GM12878 (cell line): ENCODE data around the gene ZNF668. TPM values are rescaled to one million over a fixed set of nuclear protein-coding genes. Genes with fewer than 3 reads are reported as not detected.

Source experiments
- BACH1 ChIP-seq: fragments of 450-650 bp; IDR thresholded peaks from 2 replicates; pipeline ENCODE4 v1.6.1; 2017; ENCODE audit warnings: mild to moderate bottlenecking, borderline replicate concordance
- CBFB ChIP-seq: IDR thresholded peaks from 2 replicates; pipeline ENCODE4 v1.6.1; 2016; ENCODE audit warnings: antibody characterized with exemption, low read depth
- CHD4 ChIP-seq: fragments of 200-600 bp; sonication (generic); IDR thresholded peaks from 2 replicates; pipeline ENCODE4 v1.6.1; 2016; ENCODE audit warnings: mild to moderate bottlenecking
- CREM ChIP-seq: IDR thresholded peaks from 2 replicates; pipeline ENCODE4 v1.6.1; 2014; ENCODE audit warnings: antibody characterized with exemption, low read depth
- EZH2 ChIP-seq: IDR thresholded peaks from 2 replicates; pipeline ENCODE4 v1.6.1; 2012; ENCODE audit warnings: low read depth, mild to moderate bottlenecking, control low read depth, inconsistent platforms, low read length, borderline replicate concordance; ENCODE audit not compliant: control insufficient read depth
- JUND ChIP-seq: IDR thresholded peaks from 2 replicates; pipeline ENCODE4 v1.6.1; 2012; ENCODE audit warnings: low read depth, mild to moderate bottlenecking, low read length, improper control_type of control experiment, moderate library complexity
- LARP7 ChIP-seq: fragments of 450-650 bp; IDR thresholded peaks from 2 replicates; pipeline ENCODE4 v1.6.1; 2017; ENCODE audit warnings: mild to moderate bottlenecking
- MTA3 ChIP-seq: IDR thresholded peaks from 2 replicates; pipeline ENCODE4 v1.6.1; 2012; ENCODE audit warnings: low read length, inconsistent platforms, borderline replicate concordance
- NR2C1 ChIP-seq: fragments of 450-650 bp; IDR thresholded peaks from 2 replicates; pipeline ENCODE4 v1.6.1; 2017; ENCODE audit warnings: antibody characterized with exemption, mild to moderate bottlenecking, moderate library complexity
- NR2F1 ChIP-seq: fragments of 450-650 bp; conservative IDR thresholded peaks from 2 replicates; pipeline ENCODE4 v1.6.1; 2017; ENCODE audit warnings: mild to moderate bottlenecking
- NRF1 ChIP-seq: conservative IDR thresholded peaks from 2 replicates; pipeline ENCODE4 v1.6.1; 2011; ENCODE audit warnings: mild to moderate bottlenecking, low read depth, low read length, improper control_type of control experiment
- POLR2A ChIP-seq: IDR thresholded peaks from 2 replicates; pipeline ENCODE4 v1.6.1; 2011; ENCODE audit warnings: low read depth, mild to moderate bottlenecking, low read length
- POLR2AphosphoS2 ChIP-seq: IDR thresholded peaks from 2 replicates; pipeline ENCODE4 v1.6.1; 2011; ENCODE audit warnings: low read depth, mild to moderate bottlenecking, low read length, improper control_type of control experiment, moderate library complexity
- RAD51 ChIP-seq: fragments of 450-650 bp; IDR thresholded peaks from 2 replicates; pipeline ENCODE4 v1.6.1; 2016; ENCODE audit warnings: moderate library complexity, mild to moderate bottlenecking, inconsistent platforms
- RBBP5 ChIP-seq: fragments of 200-600 bp; sonication (generic); conservative IDR thresholded peaks from 2 replicates; pipeline ENCODE4 v1.6.1; 2016
- RFX5 ChIP-seq: IDR thresholded peaks from 2 replicates; pipeline ENCODE4 v1.6.1; 2011; ENCODE audit warnings: low read depth, low read length, improper control_type of control experiment
- SMAD1 ChIP-seq: fragments of 450-650 bp; IDR thresholded peaks from 2 replicates; pipeline ENCODE4 v1.6.1; 2018; ENCODE audit warnings: mild to moderate bottlenecking, low read depth; ENCODE audit not compliant: partially characterized antibody
- SMAD5 ChIP-seq: IDR thresholded peaks from 2 replicates; pipeline ENCODE4 v1.6.1; 2016; ENCODE audit warnings: antibody characterized with exemption, low read depth
- SMARCA5 ChIP-seq: fragments of 450-650 bp; IDR thresholded peaks from 2 replicates; pipeline ENCODE4 v1.6.1; 2017; ENCODE audit warnings: mild to moderate bottlenecking
- STAT3 ChIP-seq: IDR thresholded peaks from 2 replicates; pipeline ENCODE4 v1.6.1; 2011; ENCODE audit warnings: low read depth, low read length, improper control_type of control experiment
- TCF7 ChIP-seq: IDR thresholded peaks from 2 replicates; pipeline ENCODE4 v1.6.1; 2014; ENCODE audit warnings: antibody characterized with exemption, borderline replicate concordance
- WRNIP1 ChIP-seq: IDR thresholded peaks from 2 replicates; pipeline ENCODE4 v1.6.1; 2011; ENCODE audit warnings: low read depth, low read length, improper control_type of control experiment, borderline replicate concordance
- polyA plus RNA-seq, 11 experiments: library from polyadenylated mRNA; depleted of rRNA in 4 of 11; unstranded in 6 of 11; stranded (reverse) in 5 of 11; fragments of >200 nt; fragmentation: Nextera tagmentation in 4 of 11; fragmentation: Illumina TruSeq in 1 of 11; extraction: Ambion mirVana in 4 of 11; extraction: Trizol in 1 of 11; gene quantifications; 1 replicate in 1 of 11; 2 replicates in 10 of 11; pipeline versions ENCODE4 v1.2.1 to v1.2.3, GENCODE V29; 2011 to 2016; ENCODE audit warnings: inconsistent platforms in 2 of 11, missing spikeins in 2 of 11, low read depth in 1 of 11
- total RNA-seq, 4 experiments: library from RNA; depleted of rRNA in 3 of 4; stranded (reverse); fragments of >200 nt in 3 of 4; fragmentation: Illumina TruSeq in 1 of 4; extraction: Trizol in 1 of 4; gene quantifications; 2 replicates each; pipeline versions ENCODE4 v1.2.1 to v1.2.3, GENCODE V29; 2013 to 2021
- TF ChIP-seq, protein P1 (sequence below): IDR thresholded peaks from 2 replicates; pipeline ENCODE4 v1.6.1; 2012; ENCODE audit warnings: low read depth, low read length, improper control_type of control experiment
- TF ChIP-seq, protein P2 (sequence below): fragments of 450-650 bp; IDR thresholded peaks from 2 replicates; pipeline ENCODE4 v1.6.1; 2017; ENCODE audit warnings: mild to moderate bottlenecking
- TF ChIP-seq, protein P3 (sequence below): IDR thresholded peaks from 2 replicates; pipeline ENCODE4 v1.6.1; 2011; ENCODE audit warnings: low read depth, mild to moderate bottlenecking, low read length, moderate library complexity, borderline replicate concordance; ENCODE audit errors: extremely low read depth
- TF ChIP-seq, protein P4 (sequence below): IDR thresholded peaks from 2 replicates; pipeline ENCODE4 v1.6.1; 2012; ENCODE audit warnings: mild to moderate bottlenecking, low read depth, low read length

ZNF668 gene
- total and polyA plus RNA-seq, 10 of the 15 experiments (the other 5 are each of a cell fraction or from before 2014, with no cell fraction given), result 0.05 to 20.7 (median 10.0) TPM; not detected in 1

GRCh38 chr16:31032736-31033708 is 41.0 kb downstream of the ZNF668 start, which contains the start of gene STX4 (continued):
- TF ChIP-seq CBFB, result peak; percentile 73
- peak; percentile 94 for TF ChIP-seq SMARCA5
- TF ChIP-seq BACH1, result peak; percentile 87
- TF ChIP-seq CHD4, result no peak
- peak; percentile 41 for TF ChIP-seq SMAD1
- TF ChIP-seq CREM, result peak; percentile 99
- TF ChIP-seq, protein P1, sequence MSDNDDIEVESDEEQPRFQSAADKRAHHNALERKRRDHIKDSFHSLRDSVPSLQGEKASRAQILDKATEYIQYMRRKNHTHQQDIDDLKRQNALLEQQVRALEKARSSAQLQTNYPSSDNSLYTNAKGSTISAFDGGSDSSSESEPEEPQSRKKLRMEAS, result peak; percentile 95
- TF ChIP-seq POLR2AphosphoS2, result peak; percentile 40; the same call in 1 of the 2 replicates
- no peak for TF ChIP-seq STAT3
- TF ChIP-seq RFX5, result 0 out of 2 replicates have a peak, but pooled peaks have one; percentile 8
- TF ChIP-seq, protein P2, sequence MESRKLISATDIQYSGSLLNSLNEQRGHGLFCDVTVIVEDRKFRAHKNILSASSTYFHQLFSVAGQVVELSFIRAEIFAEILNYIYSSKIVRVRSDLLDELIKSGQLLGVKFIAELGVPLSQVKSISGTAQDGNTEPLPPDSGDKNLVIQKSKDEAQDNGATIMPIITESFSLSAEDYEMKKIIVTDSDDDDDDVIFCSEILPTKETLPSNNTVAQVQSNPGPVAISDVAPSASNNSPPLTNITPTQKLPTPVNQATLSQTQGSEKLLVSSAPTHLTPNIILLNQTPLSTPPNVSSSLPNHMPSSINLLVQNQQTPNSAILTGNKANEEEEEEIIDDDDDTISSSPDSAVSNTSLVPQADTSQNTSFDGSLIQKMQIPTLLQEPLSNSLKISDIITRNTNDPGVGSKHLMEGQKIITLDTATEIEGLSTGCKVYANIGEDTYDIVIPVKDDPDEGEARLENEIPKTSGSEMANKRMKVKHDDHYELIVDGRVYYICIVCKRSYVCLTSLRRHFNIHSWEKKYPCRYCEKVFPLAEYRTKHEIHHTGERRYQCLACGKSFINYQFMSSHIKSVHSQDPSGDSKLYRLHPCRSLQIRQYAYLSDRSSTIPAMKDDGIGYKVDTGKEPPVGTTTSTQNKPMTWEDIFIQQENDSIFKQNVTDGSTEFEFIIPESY, result 0 out of 2 replicates have a peak, but pooled peaks have one; percentile 58
- TF ChIP-seq, protein P3, sequence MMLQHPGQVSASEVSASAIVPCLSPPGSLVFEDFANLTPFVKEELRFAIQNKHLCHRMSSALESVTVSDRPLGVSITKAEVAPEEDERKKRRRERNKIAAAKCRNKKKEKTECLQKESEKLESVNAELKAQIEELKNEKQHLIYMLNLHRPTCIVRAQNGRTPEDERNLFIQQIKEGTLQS, result peak; percentile 93; the same call in 1 of the 2 replicates
- no peak for TF ChIP-seq TCF7
- no peak for TF ChIP-seq EZH2
- peak; percentile 79 for TF ChIP-seq POLR2A
- TF ChIP-seq RBBP5, result no peak
- TF ChIP-seq NR2C1, result peak; percentile 61
- TF ChIP-seq, protein P4, sequence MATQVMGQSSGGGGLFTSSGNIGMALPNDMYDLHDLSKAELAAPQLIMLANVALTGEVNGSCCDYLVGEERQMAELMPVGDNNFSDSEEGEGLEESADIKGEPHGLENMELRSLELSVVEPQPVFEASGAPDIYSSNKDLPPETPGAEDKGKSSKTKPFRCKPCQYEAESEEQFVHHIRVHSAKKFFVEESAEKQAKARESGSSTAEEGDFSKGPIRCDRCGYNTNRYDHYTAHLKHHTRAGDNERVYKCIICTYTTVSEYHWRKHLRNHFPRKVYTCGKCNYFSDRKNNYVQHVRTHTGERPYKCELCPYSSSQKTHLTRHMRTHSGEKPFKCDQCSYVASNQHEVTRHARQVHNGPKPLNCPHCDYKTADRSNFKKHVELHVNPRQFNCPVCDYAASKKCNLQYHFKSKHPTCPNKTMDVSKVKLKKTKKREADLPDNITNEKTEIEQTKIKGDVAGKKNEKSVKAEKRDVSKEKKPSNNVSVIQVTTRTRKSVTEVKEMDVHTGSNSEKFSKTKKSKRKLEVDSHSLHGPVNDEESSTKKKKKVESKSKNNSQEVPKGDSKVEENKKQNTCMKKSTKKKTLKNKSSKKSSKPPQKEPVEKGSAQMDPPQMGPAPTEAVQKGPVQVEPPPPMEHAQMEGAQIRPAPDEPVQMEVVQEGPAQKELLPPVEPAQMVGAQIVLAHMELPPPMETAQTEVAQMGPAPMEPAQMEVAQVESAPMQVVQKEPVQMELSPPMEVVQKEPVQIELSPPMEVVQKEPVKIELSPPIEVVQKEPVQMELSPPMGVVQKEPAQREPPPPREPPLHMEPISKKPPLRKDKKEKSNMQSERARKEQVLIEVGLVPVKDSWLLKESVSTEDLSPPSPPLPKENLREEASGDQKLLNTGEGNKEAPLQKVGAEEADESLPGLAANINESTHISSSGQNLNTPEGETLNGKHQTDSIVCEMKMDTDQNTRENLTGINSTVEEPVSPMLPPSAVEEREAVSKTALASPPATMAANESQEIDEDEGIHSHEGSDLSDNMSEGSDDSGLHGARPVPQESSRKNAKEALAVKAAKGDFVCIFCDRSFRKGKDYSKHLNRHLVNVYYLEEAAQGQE, result no peak
- no peak for TF ChIP-seq SMAD5
- TF ChIP-seq WRNIP1, result no peak
- peak; percentile 94 for TF ChIP-seq LARP7
- no peak for TF ChIP-seq MTA3
- peak; percentile 42; the same call in 1 of the 2 replicates for TF ChIP-seq JUND
- peak; percentile 89 for TF ChIP-seq NR2F1
- peak; percentile 25; the same call in 1 of the 2 replicates for TF ChIP-seq NRF1
- TF ChIP-seq RAD51, result peak; percentile 100
